ENCODE data around the gene OPHN1. TPM values are rescaled to one million over a fixed set of nuclear protein-coding genes. Genes with fewer than 3 reads are reported as not detected.
"Not testable (repeated sequence)": the region's sequence is repeated elsewhere in the genome, so short reads cannot be mapped to it uniquely, and the experiment has no call there.

Gene OPHN1
- total RNA-seq, 6 experiments from 2014 or later = 7.8 to 12.5 (median 10.6) TPM

GRCh38 chrX:68354879-68355628 is 78.2 kb downstream of the OPHN1 start:
- Mint-ChIP-seq H3K27ac (peak overlapping the region; percentile 66), H3K4me3 (no peak overlapping the region), H3K27me3 (ENCODE audit: insufficient read depth) (no peaks in the 10 kb centered on the region), H3K36me3 (ENCODE audit: low read depth) (peaks cover 4% of the 10 kb centered on the region; the same call in 1 of the 2 replicates), H3K4me1 (ENCODE audit: low read depth) (peaks cover 11% of the 10 kb centered on the region), H3K9me3 (no peaks in the 10 kb centered on the region)
- no peak for TF ChIP-seq CTCF (IDR thresholded peaks at IDR 0.05)
- no peak for DNase-seq

- H3K27ac Mint-ChIP-seq = no peak overlapping the region
- no peak overlapping the region for H3K4me3 Mint-ChIP-seq
- no peak for DNase-seq
- H3K27me3 Mint-ChIP-seq (ENCODE audit: insufficient read depth) = no peaks in the 10 kb centered on the region
- H3K4me1 Mint-ChIP-seq (ENCODE audit: low read depth) = peaks cover 6% of the 10 kb centered on the region; the same call in 1 of the 2 replicates
- no peaks in the 10 kb centered on the region for H3K9me3 Mint-ChIP-seq
- no peaks in the 10 kb centered on the region for H3K36me3 Mint-ChIP-seq (ENCODE audit: low read depth)
- no peak for TF ChIP-seq CTCF (IDR thresholded peaks at IDR 0.05)
Measured at GRCh38 chrX:68345025-68345424, 88.3 kb downstream of the OPHN1 start.

- H3K36me3 Mint-ChIP-seq (ENCODE audit: low read depth) = no peaks in the 10 kb centered on the region
- H3K9me3 Mint-ChIP-seq = no peaks in the 10 kb centered on the region
- H3K27ac Mint-ChIP-seq = no peak overlapping the region
- H3K4me3 Mint-ChIP-seq = no peak overlapping the region
- H3K27me3 Mint-ChIP-seq (ENCODE audit: insufficient read depth) = no peaks in the 10 kb centered on the region
- peaks cover 6% of the 10 kb centered on the region; the same call in 1 of the 2 replicates for H3K4me1 Mint-ChIP-seq (ENCODE audit: low read depth)
- no peak for TF ChIP-seq CTCF (IDR thresholded peaks at IDR 0.05)
- no peak for DNase-seq
Measured at GRCh38 chrX:68343551-68343950, 89.7 kb downstream of the OPHN1 start.

- Mint-ChIP-seq H3K27ac (no peak overlapping the region), H3K36me3 (ENCODE audit: low read depth) (no peaks in the 10 kb centered on the region), H3K4me1 (ENCODE audit: low read depth) (no peaks in the 10 kb centered on the region), H3K4me3 (no peak overlapping the region), H3K9me3 (no peaks in the 10 kb centered on the region), H3K27me3 (ENCODE audit: insufficient read depth) (no peaks in the 10 kb centered on the region; the same call in 1 of the 2 replicates)
- no peak for DNase-seq
- TF ChIP-seq CTCF (IDR thresholded peaks at IDR 0.05) = no peak
Measured at GRCh38 chrX:68332201-68332731, 101.0 kb downstream of the OPHN1 start.

- not testable (repeated sequence) for H3K9me3 Mint-ChIP-seq; H3K27ac Mint-ChIP-seq; H3K36me3 Mint-ChIP-seq (ENCODE audit: low read depth); H3K4me1 Mint-ChIP-seq (ENCODE audit: low read depth); DNase-seq; H3K4me3 Mint-ChIP-seq; H3K27me3 Mint-ChIP-seq (ENCODE audit: insufficient read depth)
Measured at GRCh38 chrX:68326841-68327240, 106.5 kb downstream of the OPHN1 start.

- Mint-ChIP-seq H3K4me1 (ENCODE audit: low read depth) (no peaks in the 10 kb centered on the region), H3K27ac (peak overlapping the region; percentile 36), H3K36me3 (ENCODE audit: low read depth) (no peaks in the 10 kb centered on the region), H3K4me3 (0 out of 2 replicates have a peak overlapping the region, but pooled peaks have one; percentile 20), H3K27me3 (ENCODE audit: insufficient read depth) (no peaks in the 10 kb centered on the region), H3K9me3 (no peaks in the 10 kb centered on the region)
- DNase-seq = peak; percentile 61
- no peak for TF ChIP-seq CTCF (IDR thresholded peaks at IDR 0.05)
Measured at GRCh38 chrX:68307769-68308168, 125.5 kb downstream of the OPHN1 start.
